Type B pancreatic cell (in vitro differentiated cells): ENCODE results near the gene CPM. TPM values are rescaled to one million over a fixed set of nuclear protein-coding genes. Genes with fewer than 3 reads are reported as not detected.

Source experiments
- DNase-seq: peaks from one replicate; pipeline ENCODE4 v3.0.0; 2021; ENCODE audit warnings: mixed read lengths; ENCODE audit not compliant: unreplicated experiment; ENCODE audit errors: extremely low spot score
- H3K27ac Mint-ChIP-seq: 2 replicates; pipeline ENCODE4 v1.8.0; 2021; ENCODE audit warnings: mild to moderate bottlenecking, mixed read lengths
- H3K27me3 Mint-ChIP-seq: 2 replicates; pipeline ENCODE4 v1.8.0; 2021; ENCODE audit warnings: mixed read lengths
- H3K36me3 Mint-ChIP-seq: 2 replicates; pipeline ENCODE4 v1.8.0; 2021; ENCODE audit warnings: mixed read lengths
- H3K4me1 Mint-ChIP-seq: one replicate; pipeline ENCODE4 v1.8.0; 2021; ENCODE audit warnings: mixed read lengths; ENCODE audit not compliant: unreplicated experiment
- H3K4me3 Mint-ChIP-seq: 2 replicates; pipeline ENCODE4 v1.8.0; 2021; ENCODE audit warnings: mild to moderate bottlenecking, mixed read lengths
- H3K9me3 Mint-ChIP-seq: 2 replicates; pipeline ENCODE4 v1.8.0; 2021; ENCODE audit warnings: mixed read lengths
- total RNA-seq: library from RNA; stranded (reverse); gene quantifications from 2 replicates; pipeline ENCODE4 v1.2.1, GENCODE V29; 2021; ENCODE audit warnings: low replicate concordance
- TF ChIP-seq, protein P1 (sequence below): fragments of 200-600 bp; sonication (generic); conservative IDR thresholded peaks from 2 replicates; pipeline ENCODE4 v1.5.0; 2021; ENCODE audit warnings: antibody characterized with exemption, mild to moderate bottlenecking

The CPM gene
- total RNA-seq, 1 donor from 2014 or later = 58.1 TPM

- H3K27me3 Mint-ChIP-seq = no peaks in the 10 kb centered on the region
- TF ChIP-seq, protein P1, sequence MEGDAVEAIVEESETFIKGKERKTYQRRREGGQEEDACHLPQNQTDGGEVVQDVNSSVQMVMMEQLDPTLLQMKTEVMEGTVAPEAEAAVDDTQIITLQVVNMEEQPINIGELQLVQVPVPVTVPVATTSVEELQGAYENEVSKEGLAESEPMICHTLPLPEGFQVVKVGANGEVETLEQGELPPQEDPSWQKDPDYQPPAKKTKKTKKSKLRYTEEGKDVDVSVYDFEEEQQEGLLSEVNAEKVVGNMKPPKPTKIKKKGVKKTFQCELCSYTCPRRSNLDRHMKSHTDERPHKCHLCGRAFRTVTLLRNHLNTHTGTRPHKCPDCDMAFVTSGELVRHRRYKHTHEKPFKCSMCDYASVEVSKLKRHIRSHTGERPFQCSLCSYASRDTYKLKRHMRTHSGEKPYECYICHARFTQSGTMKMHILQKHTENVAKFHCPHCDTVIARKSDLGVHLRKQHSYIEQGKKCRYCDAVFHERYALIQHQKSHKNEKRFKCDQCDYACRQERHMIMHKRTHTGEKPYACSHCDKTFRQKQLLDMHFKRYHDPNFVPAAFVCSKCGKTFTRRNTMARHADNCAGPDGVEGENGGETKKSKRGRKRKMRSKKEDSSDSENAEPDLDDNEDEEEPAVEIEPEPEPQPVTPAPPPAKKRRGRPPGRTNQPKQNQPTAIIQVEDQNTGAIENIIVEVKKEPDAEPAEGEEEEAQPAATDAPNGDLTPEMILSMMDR = no peak
- no peaks in the 10 kb centered on the region for H3K4me1 Mint-ChIP-seq
- no peak for DNase-seq
- H3K4me3 Mint-ChIP-seq = no peak overlapping the region
- no peak overlapping the region for H3K27ac Mint-ChIP-seq
- no peaks in the 10 kb centered on the region for H3K9me3 Mint-ChIP-seq
- H3K36me3 Mint-ChIP-seq = no peaks in the 10 kb centered on the region
Measured at GRCh38 chr12:68903511-68903910, 29.5 kb downstream of the CPM start.

DNA sequence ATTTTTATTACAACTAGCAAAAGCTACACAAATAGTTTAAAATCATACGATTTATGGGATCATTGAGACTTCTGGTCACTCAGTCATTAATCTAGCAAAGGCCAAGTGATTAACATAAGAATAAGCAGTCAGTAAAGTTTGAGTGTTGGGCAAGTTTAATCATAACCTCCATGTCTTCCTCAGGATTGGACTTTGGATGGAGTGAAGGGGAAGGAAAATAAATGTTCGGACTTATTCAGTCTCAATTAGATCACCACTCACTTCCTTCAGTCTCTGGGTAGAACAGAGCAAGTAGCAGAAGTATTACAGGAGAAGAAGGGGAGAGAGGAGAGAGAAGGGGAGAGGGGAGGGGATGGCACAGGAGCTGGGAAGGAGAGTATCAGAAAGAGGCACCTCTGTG lies 31.4 kb downstream of the CPM start:
- no peaks in the 10 kb centered on the region for H3K9me3 Mint-ChIP-seq
- no peak overlapping the region for H3K27ac Mint-ChIP-seq
- no peaks in the 10 kb centered on the region for H3K4me1 Mint-ChIP-seq
- H3K4me3 Mint-ChIP-seq = no peak overlapping the region
- H3K27me3 Mint-ChIP-seq = no peaks in the 10 kb centered on the region
- DNase-seq = no peak
- TF ChIP-seq, protein P1 = no peak
- no peaks in the 10 kb centered on the region for H3K36me3 Mint-ChIP-seq

DNA sequence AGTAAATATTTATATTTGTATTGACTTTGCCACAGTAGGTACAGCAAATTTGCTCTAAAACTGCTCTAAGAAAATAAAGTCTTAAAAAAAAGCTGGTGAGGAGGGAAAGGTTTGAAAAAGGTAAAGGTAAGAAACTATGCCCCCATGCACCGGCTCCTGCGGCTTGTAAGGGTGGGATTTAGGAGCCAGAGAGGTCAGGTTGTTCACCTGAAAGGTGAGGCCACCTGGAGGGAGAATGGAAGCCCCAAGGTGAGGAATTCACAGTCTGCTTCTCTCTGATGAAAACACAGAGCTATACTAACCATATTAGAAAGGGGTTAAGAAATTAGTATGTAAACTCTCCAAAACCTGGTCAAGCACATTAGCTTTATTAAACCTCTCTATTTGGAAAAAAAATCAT lies 31.8 kb downstream of the CPM start:
- H3K36me3 Mint-ChIP-seq = no peaks in the 10 kb centered on the region
- no peaks in the 10 kb centered on the region for H3K27me3 Mint-ChIP-seq
- H3K9me3 Mint-ChIP-seq = no peaks in the 10 kb centered on the region
- no peak for DNase-seq
- TF ChIP-seq, protein P1 = no peak
- H3K4me3 Mint-ChIP-seq = no peak overlapping the region
- no peak overlapping the region for H3K27ac Mint-ChIP-seq
- peaks cover under 1% of the 10 kb centered on the region for H3K4me1 Mint-ChIP-seq

- no peaks in the 10 kb centered on the region for H3K36me3 Mint-ChIP-seq
- no peaks in the 10 kb centered on the region for H3K27me3 Mint-ChIP-seq
- no peaks in the 10 kb centered on the region for H3K9me3 Mint-ChIP-seq
- DNase-seq = no peak
- H3K4me3 Mint-ChIP-seq = no peak overlapping the region
- TF ChIP-seq, protein P1 = no peak
- H3K4me1 Mint-ChIP-seq = peaks cover 5% of the 10 kb centered on the region
- no peak overlapping the region for H3K27ac Mint-ChIP-seq
Measured at GRCh38 chr12:68900241-68900640, 32.7 kb downstream of the CPM start.

DNA sequence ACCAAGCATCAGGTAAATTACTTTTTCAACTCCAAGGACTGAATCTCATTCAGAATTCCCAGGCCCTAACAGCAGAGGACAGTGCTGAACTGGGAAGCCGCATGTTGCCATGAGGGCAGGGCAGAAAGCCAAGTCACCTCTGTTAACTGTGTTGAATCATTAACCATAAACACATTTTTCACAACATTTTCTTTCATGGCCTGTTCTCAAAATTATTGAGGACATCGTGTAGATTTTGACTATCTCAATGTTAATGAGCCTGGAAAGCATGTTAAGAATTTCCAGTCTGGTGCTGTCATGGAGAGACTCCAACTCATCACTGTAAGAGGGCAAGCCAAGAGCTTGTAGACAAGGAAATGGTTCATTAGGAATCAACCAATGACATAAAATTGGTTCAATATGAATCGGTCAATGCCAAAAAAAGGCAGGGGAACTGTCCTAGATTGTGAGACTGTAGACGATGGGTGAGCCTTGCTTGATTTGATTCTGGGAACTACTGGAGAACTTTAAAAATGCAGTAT lies 33.7 kb downstream of the CPM start:
- H3K27ac Mint-ChIP-seq = no peak overlapping the region
- TF ChIP-seq, protein P1 = no peak
- H3K4me3 Mint-ChIP-seq = no peak overlapping the region
- H3K36me3 Mint-ChIP-seq = no peaks in the 10 kb centered on the region
- no peaks in the 10 kb centered on the region for H3K9me3 Mint-ChIP-seq
- no peaks in the 10 kb centered on the region for H3K27me3 Mint-ChIP-seq
- peaks cover 5% of the 10 kb centered on the region for H3K4me1 Mint-ChIP-seq
- DNase-seq = no peak
